Mammary epithelial cell (primary cell): ENCODE results near the gene RNF224.

ENCODE experiments used
- CTCF ChIP-seq, 2 donors: IDR thresholded peaks in 1 of 2; conservative IDR thresholded peaks in 1 of 2; 2 replicates each; pipeline ENCODE4 v1.5.1; 2011 to 2012; ENCODE audit warnings: inconsistent platforms in 2 of 2, low read length in 2 of 2, mild to moderate bottlenecking in 2 of 2, control low read depth in 1 of 2, low read depth in 1 of 2; ENCODE audit not compliant: insufficient read depth in 1 of 2; ENCODE audit errors: extremely low read depth in 1 of 2
- EZH2 ChIP-seq: IDR thresholded peaks from 2 replicates; pipeline ENCODE4 v1.6.1; 2012; ENCODE audit warnings: low read length, inconsistent platforms, borderline replicate concordance

GRCh38 chr9:137273611-137274320, 46.5 kb downstream of the RNF224 start:
- no peak for TF ChIP-seq CTCF (conservative IDR thresholded peaks at IDR 0.05 in 1 of 2, IDR thresholded peaks at IDR 0.05 in 1 of 2; ENCODE audit: extremely low read depth in 1 of 2, insufficient read depth in 1 of 2, low read depth in 1 of 2, low read length in 2 of 2)
- no peak for TF ChIP-seq EZH2
